Amniotic epithelial cell (primary cell): ENCODE data around the gene IL24.

Source experiments
- DNase-seq: peaks from one replicate; pipeline ENCODE4 v3.0.0-alpha.2; 2010; ENCODE audit warnings: low read depth

The IL24 gene

GRCh38 chr1:206880314-206880713 is 16.9 kb upstream of the IL24 start:
- no peak for DNase-seq

GRCh38 chr1:206882555-206882954 is 14.7 kb upstream of the IL24 start:
- DNase-seq, result no peak

GRCh38 chr1:206883160-206883559 is 14.1 kb upstream of the IL24 start:
- no peak for DNase-seq

GRCh38 chr1:206883876-206884275 is 13.4 kb upstream of the IL24 start:
- no peak for DNase-seq

GRCh38 chr1:206885341-206886060 is 11.7 kb upstream of the IL24 start:
- peak; percentile 53 for DNase-seq

- DNase-seq, result no peak
Observed at GRCh38 chr1:206886831-206887230, 10.4 kb upstream of the IL24 start.

- no peak for DNase-seq
Observed at GRCh38 chr1:206887701-206888100, 9.5 kb upstream of the IL24 start.

- DNase-seq, result peak; percentile 89
Observed at GRCh38 chr1:206890125-206891060, 6.8 kb upstream of the IL24 start.

- peak; percentile 51 for DNase-seq
Observed at GRCh38 chr1:206891412-206891811, 5.8 kb upstream of the IL24 start.

- DNase-seq, result peak; percentile 67
Observed at GRCh38 chr1:206892351-206892984, 4.8 kb upstream of the IL24 start.

- DNase-seq, result no peak
Observed at GRCh38 chr1:206893380-206893779, 3.9 kb upstream of the IL24 start.

- no peak for DNase-seq
Observed at GRCh38 chr1:206895325-206895724, 1.9 kb upstream of the IL24 start.

- DNase-seq, result no peak
Observed at GRCh38 chr1:206895837-206896242, 1.4 kb upstream of the IL24 start.

GRCh38 chr1:206896261-206896660 is 982 bp upstream of the IL24 start:
- DNase-seq, result no peak

- DNase-seq, result peak; percentile 37
Observed at GRCh38 chr1:206898089-206898914, 1.1 kb downstream of the IL24 start.

GRCh38 chr1:206898915-206899431 is 1.7 kb downstream of the IL24 start:
- no peak for DNase-seq

- no peak for DNase-seq
Observed at GRCh38 chr1:206899717-206900116, 2.5 kb downstream of the IL24 start.

GRCh38 chr1:206900149-206900548 is 2.9 kb downstream of the IL24 start:
- DNase-seq, result no peak

GRCh38 chr1:206901944-206902343 is 4.7 kb downstream of the IL24 start:
- DNase-seq, result no peak

- no peak for DNase-seq
Observed at GRCh38 chr1:206902702-206903101, 5.5 kb downstream of the IL24 start.

- no peak for DNase-seq
Observed at GRCh38 chr1:206903687-206904086, 6.4 kb downstream of the IL24 start.
